ENCODE data around the gene TMEM9.

DNA sequence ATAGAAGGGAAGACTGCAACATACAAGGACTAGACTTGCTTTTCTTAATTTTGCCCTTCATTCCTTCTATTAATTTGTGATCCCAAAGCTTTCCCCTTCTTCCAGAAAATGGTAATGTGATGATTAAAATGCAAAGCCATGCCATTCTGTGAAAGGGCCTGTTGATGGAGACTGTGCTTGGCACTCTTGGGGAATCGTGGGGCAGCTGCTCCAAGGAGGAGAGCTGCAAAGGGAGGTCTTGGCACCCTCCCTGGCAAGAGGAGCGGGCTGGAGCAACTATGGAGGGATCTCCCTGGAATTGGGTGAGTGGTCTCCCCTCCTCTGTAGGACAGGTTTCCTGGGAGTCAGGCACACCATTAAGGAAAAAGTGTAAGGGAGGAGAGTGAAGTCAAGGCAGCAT is 58.7 kb downstream of the TMEM9 start:
- TF ChIP-seq, protein P1, sequence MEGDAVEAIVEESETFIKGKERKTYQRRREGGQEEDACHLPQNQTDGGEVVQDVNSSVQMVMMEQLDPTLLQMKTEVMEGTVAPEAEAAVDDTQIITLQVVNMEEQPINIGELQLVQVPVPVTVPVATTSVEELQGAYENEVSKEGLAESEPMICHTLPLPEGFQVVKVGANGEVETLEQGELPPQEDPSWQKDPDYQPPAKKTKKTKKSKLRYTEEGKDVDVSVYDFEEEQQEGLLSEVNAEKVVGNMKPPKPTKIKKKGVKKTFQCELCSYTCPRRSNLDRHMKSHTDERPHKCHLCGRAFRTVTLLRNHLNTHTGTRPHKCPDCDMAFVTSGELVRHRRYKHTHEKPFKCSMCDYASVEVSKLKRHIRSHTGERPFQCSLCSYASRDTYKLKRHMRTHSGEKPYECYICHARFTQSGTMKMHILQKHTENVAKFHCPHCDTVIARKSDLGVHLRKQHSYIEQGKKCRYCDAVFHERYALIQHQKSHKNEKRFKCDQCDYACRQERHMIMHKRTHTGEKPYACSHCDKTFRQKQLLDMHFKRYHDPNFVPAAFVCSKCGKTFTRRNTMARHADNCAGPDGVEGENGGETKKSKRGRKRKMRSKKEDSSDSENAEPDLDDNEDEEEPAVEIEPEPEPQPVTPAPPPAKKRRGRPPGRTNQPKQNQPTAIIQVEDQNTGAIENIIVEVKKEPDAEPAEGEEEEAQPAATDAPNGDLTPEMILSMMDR (IDR thresholded peaks at IDR 0.05 in 8 of 11, conservative IDR thresholded peaks at IDR 0.05 in 3 of 11), result no peak
- TF ChIP-seq POLR2A (IDR thresholded peaks at IDR 0.05) (no peak), POLR2AphosphoS5 (IDR thresholded peaks at IDR 0.05) (no peak)
